WTC11 (cell line): ENCODE data around the gene TAX1BP3. TPM values are rescaled to one million over a fixed set of nuclear protein-coding genes. Genes with fewer than 3 reads are reported as not detected.

ENCODE experiments used
- ATAC-seq: fragments of 200-7000 bp; cut with Tn5 transposase; 2 replicates; pipeline ENCODE4 v1.10.0; 2021; ENCODE audit warnings: mild to moderate bottlenecking, moderate library complexity
- CTCF ChIA-PET: fragments of 300-600 bp; sonication (Branson Sonifier 250); formaldehyde crosslinking; loops from one replicate; lab custom pipeline; 2021; ENCODE audit warnings: antibody characterized with exemption; lab: Charles Lee
- POLR2A ChIA-PET: fragments of 350-600 bp; sonication (Branson Sonifier 250); formaldehyde crosslinking; loops from one replicate; lab custom pipeline; 2021; ENCODE audit warnings: antibody characterized with exemption; lab: Charles Lee
- DNase-seq: peaks from one replicate; pipeline ENCODE4 v3.0.0; 2021; ENCODE audit warnings: low spot score
- H3K27ac Mint-ChIP-seq: 2 replicates; pipeline ENCODE4 v1.8.0; 2021; ENCODE audit warnings: mixed read lengths
- H3K27me3 Mint-ChIP-seq: 2 replicates; pipeline ENCODE4 v1.8.0; 2021; ENCODE audit warnings: low read depth, mild to moderate bottlenecking, moderate library complexity, mixed read lengths
- H3K36me3 Mint-ChIP-seq: 2 replicates; pipeline ENCODE4 v1.8.0; 2021; ENCODE audit warnings: mixed read lengths
- H3K4me1 Mint-ChIP-seq: 2 replicates; pipeline ENCODE4 v1.8.0; 2022; ENCODE audit warnings: mixed read lengths
- H3K4me3 Mint-ChIP-seq: 2 replicates; pipeline ENCODE4 v1.8.0; 2021; ENCODE audit warnings: mild to moderate bottlenecking, moderate library complexity, mixed read lengths
- H3K9me3 Mint-ChIP-seq: 2 replicates; pipeline ENCODE4 v1.8.0; 2021; ENCODE audit warnings: mixed read lengths
- CREM ChIP-seq: sonication (generic); formaldehyde crosslinking; IDR thresholded peaks from 2 replicates; pipeline ENCODE4 v1.8.1; 2022; ENCODE audit warnings: mild to moderate bottlenecking, missing genetic modification reagents, moderate library complexity
- ESRRA ChIP-seq: sonication (generic); formaldehyde crosslinking; IDR thresholded peaks from 2 replicates; pipeline ENCODE4 v1.8.1; 2022; ENCODE audit warnings: mild to moderate bottlenecking, missing genetic modification reagents, borderline replicate concordance
- GABPB1 ChIP-seq: sonication (generic); formaldehyde crosslinking; IDR thresholded peaks from 2 replicates; pipeline ENCODE4 v1.8.1; 2023; ENCODE audit warnings: mild to moderate bottlenecking, missing genetic modification reagents
- IRF2 ChIP-seq: sonication (generic); formaldehyde crosslinking; IDR thresholded peaks from 2 replicates; pipeline ENCODE4 v1.8.0; 2022; ENCODE audit warnings: low read depth, missing genetic modification reagents, borderline replicate concordance
- MYBL2 ChIP-seq: sonication (generic); formaldehyde crosslinking; IDR thresholded peaks from 2 replicates; pipeline ENCODE4 v1.8.1; 2023; ENCODE audit warnings: mild to moderate bottlenecking, moderate library complexity, missing genetic modification reagents
- PRRX2 ChIP-seq: fragments of 250-450 bp; sonication (Bioruptor Pico); IDR thresholded peaks from 2 replicates; pipeline ENCODE4 v1.8.0; 2021; ENCODE audit warnings: mild to moderate bottlenecking
- RORB ChIP-seq: fragments of 250-450 bp; sonication (Bioruptor Pico); IDR thresholded peaks from 2 replicates; pipeline ENCODE4 v1.9.0; 2021; ENCODE audit warnings: mild to moderate bottlenecking
- TCF7 ChIP-seq: sonication (generic); formaldehyde crosslinking; IDR thresholded peaks from 2 replicates; pipeline ENCODE4 v1.8.0; 2022; ENCODE audit warnings: mild to moderate bottlenecking, low read depth, missing genetic modification reagents, moderate library complexity
- ZBTB43 ChIP-seq: sonication (generic); formaldehyde crosslinking; IDR thresholded peaks from 2 replicates; pipeline ENCODE4 v1.8.1; 2023; ENCODE audit warnings: mild to moderate bottlenecking, missing genetic modification reagents
- ZNF416 ChIP-seq: fragments of 250-450 bp; sonication (Bioruptor Pico); IDR thresholded peaks from 2 replicates; pipeline ENCODE4 v1.9.0; 2021; ENCODE audit warnings: mild to moderate bottlenecking, inconsistent platforms
- ZNF512 ChIP-seq: sonication (generic); formaldehyde crosslinking; IDR thresholded peaks from 2 replicates; pipeline ENCODE4 v1.8.1; 2022; ENCODE audit warnings: missing genetic modification reagents, borderline replicate concordance
- total RNA-seq: library from RNA; stranded (reverse); gene quantifications from 3 replicates; pipeline ENCODE4 v1.2.3, GENCODE V29; 2021
- TF ChIP-seq, protein P1 (sequence below): sonication (generic); formaldehyde crosslinking; IDR thresholded peaks from 2 replicates; pipeline ENCODE4 v1.8.1; 2023; ENCODE audit warnings: mild to moderate bottlenecking, missing genetic modification reagents, moderate library complexity
- TF ChIP-seq, protein P2 (sequence below): sonication (generic); formaldehyde crosslinking; conservative IDR thresholded peaks from 2 replicates; pipeline ENCODE4 v1.8.1; 2023; ENCODE audit warnings: mild to moderate bottlenecking, low read depth, missing genetic modification reagents, moderate library complexity
- TF ChIP-seq, protein P3 (sequence below): sonication (generic); formaldehyde crosslinking; IDR thresholded peaks from 2 replicates; pipeline ENCODE4 v1.8.0; 2022; ENCODE audit warnings: mild to moderate bottlenecking, missing genetic modification reagents
- TF ChIP-seq, protein P4 (sequence below): sonication (generic); formaldehyde crosslinking; IDR thresholded peaks from 2 replicates; pipeline ENCODE4 v1.8.0; 2023; ENCODE audit warnings: missing genetic modification reagents, mild to moderate bottlenecking, borderline replicate concordance

Gene TAX1BP3
- total RNA-seq, 1 experiment from 2014 or later = 76.2 TPM

DNA sequence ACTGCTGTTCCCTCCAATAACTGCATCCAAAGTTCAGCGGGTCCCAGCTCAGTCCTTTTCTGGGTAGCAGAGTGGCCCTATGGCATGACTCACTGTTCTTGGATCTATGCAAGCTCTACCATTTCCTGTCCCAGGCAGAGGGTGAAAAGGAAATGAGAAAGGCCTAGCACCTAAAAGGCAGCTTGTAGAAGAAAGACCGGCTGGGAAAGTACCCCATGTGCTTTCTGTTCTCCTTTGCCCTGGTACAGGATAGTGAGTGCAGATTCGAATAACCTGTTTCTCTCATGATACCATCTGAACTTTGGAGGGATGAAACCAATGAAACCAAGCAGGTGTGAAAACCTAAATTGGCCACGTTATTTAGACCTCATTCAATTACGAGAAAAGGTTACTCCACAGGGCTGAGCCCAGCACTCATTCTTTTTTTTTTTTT, 42.6 kb upstream of the TAX1BP3 start:
- Mint-ChIP-seq H3K27me3 (no peaks in the 10 kb centered on the region), H3K9me3 (no peaks in the 10 kb centered on the region), H3K4me1 (no peaks in the 10 kb centered on the region), H3K27ac (no peak overlapping the region), H3K4me3 (no peak overlapping the region), H3K36me3 (peaks cover 12% of the 10 kb centered on the region)
- no peak; the same call in 1 of the 2 replicates for ATAC-seq
- TF ChIP-seq, protein P1, sequence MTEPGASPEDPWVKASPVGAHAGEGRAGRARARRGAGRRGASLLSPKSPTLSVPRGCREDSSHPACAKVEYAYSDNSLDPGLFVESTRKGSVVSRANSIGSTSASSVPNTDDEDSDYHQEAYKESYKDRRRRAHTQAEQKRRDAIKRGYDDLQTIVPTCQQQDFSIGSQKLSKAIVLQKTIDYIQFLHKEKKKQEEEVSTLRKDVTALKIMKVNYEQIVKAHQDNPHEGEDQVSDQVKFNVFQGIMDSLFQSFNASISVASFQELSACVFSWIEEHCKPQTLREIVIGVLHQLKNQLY (CRISPR knock-in tag) = no peak
- TF ChIP-seq MYBL2 (CRISPR knock-in tag) (no peak), PRRX2 (CRISPR knock-in tag) (no peak), TCF7 (CRISPR knock-in tag) (no peak), IRF2 (CRISPR knock-in tag) (no peak), GABPB1 (CRISPR knock-in tag) (no peak), ZNF512 (no peak), CREM (CRISPR knock-in tag) (no peak), RORB (CRISPR knock-in tag) (no peak), ZBTB43 (CRISPR knock-in tag) (no peak), ZNF416 (CRISPR knock-in tag) (no peak), ESRRA (CRISPR knock-in tag) (no peak)
- TF ChIP-seq, protein P2, sequence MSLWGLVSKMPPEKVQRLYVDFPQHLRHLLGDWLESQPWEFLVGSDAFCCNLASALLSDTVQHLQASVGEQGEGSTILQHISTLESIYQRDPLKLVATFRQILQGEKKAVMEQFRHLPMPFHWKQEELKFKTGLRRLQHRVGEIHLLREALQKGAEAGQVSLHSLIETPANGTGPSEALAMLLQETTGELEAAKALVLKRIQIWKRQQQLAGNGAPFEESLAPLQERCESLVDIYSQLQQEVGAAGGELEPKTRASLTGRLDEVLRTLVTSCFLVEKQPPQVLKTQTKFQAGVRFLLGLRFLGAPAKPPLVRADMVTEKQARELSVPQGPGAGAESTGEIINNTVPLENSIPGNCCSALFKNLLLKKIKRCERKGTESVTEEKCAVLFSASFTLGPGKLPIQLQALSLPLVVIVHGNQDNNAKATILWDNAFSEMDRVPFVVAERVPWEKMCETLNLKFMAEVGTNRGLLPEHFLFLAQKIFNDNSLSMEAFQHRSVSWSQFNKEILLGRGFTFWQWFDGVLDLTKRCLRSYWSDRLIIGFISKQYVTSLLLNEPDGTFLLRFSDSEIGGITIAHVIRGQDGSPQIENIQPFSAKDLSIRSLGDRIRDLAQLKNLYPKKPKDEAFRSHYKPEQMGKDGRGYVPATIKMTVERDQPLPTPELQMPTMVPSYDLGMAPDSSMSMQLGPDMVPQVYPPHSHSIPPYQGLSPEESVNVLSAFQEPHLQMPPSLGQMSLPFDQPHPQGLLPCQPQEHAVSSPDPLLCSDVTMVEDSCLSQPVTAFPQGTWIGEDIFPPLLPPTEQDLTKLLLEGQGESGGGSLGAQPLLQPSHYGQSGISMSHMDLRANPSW = no peak
- TF ChIP-seq, protein P3, sequence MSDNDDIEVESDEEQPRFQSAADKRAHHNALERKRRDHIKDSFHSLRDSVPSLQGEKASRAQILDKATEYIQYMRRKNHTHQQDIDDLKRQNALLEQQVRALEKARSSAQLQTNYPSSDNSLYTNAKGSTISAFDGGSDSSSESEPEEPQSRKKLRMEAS (CRISPR knock-in tag) = no peak
- TF ChIP-seq, protein P4, sequence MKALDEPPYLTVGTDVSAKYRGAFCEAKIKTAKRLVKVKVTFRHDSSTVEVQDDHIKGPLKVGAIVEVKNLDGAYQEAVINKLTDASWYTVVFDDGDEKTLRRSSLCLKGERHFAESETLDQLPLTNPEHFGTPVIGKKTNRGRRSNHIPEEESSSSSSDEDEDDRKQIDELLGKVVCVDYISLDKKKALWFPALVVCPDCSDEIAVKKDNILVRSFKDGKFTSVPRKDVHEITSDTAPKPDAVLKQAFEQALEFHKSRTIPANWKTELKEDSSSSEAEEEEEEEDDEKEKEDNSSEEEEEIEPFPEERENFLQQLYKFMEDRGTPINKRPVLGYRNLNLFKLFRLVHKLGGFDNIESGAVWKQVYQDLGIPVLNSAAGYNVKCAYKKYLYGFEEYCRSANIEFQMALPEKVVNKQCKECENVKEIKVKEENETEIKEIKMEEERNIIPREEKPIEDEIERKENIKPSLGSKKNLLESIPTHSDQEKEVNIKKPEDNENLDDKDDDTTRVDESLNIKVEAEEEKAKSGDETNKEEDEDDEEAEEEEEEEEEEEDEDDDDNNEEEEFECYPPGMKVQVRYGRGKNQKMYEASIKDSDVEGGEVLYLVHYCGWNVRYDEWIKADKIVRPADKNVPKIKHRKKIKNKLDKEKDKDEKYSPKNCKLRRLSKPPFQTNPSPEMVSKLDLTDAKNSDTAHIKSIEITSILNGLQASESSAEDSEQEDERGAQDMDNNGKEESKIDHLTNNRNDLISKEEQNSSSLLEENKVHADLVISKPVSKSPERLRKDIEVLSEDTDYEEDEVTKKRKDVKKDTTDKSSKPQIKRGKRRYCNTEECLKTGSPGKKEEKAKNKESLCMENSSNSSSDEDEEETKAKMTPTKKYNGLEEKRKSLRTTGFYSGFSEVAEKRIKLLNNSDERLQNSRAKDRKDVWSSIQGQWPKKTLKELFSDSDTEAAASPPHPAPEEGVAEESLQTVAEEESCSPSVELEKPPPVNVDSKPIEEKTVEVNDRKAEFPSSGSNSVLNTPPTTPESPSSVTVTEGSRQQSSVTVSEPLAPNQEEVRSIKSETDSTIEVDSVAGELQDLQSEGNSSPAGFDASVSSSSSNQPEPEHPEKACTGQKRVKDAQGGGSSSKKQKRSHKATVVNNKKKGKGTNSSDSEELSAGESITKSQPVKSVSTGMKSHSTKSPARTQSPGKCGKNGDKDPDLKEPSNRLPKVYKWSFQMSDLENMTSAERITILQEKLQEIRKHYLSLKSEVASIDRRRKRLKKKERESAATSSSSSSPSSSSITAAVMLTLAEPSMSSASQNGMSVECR (CRISPR knock-in tag) = no peak
- ChIA-PET POLR2A (interaction anchor here (0.8 to 1.3 kb wide), 2 partner anchors 12 to 15 kb away, joined by 3 to 5 read pairs; partner anchors contain the start of gene P2RX5), CTCF (interaction anchor here (0.6 to 1.7 kb wide), 7 partner anchors 12 to 108 kb away, joined by 3 to 8 read pairs (median 4); no protein-coding TSS in a partner anchor)
- no peak for DNase-seq
